ENCODE data around the gene ABCC11. TPM values are rescaled to one million over a fixed set of nuclear protein-coding genes. Genes with fewer than 3 reads are reported as not detected.

The ABCC11 gene
- total RNA-seq, 1 donor from 2014 or later = not detected

DNA sequence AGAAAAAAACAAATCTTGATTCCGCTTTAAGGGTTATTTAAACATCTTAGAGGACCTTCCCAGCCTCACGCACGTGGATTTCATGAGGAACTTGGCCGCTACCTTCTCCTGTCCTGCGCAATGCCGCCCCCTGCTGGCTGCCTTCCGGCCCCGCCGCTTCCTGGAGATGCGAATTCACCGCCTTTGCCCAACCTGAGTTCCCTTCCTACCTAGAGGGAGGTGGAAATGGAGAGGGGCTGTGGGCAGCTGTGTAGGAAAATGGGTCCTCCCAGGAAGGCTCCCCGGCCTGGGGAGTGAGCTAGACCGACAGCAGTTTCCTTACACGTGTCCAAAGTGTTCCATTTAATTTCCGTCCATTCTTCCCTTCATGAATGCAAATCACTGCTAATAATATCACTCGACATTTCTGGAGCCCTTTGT, 90.5 kb downstream of the ABCC11 start:
- TF ChIP-seq, protein P1, sequence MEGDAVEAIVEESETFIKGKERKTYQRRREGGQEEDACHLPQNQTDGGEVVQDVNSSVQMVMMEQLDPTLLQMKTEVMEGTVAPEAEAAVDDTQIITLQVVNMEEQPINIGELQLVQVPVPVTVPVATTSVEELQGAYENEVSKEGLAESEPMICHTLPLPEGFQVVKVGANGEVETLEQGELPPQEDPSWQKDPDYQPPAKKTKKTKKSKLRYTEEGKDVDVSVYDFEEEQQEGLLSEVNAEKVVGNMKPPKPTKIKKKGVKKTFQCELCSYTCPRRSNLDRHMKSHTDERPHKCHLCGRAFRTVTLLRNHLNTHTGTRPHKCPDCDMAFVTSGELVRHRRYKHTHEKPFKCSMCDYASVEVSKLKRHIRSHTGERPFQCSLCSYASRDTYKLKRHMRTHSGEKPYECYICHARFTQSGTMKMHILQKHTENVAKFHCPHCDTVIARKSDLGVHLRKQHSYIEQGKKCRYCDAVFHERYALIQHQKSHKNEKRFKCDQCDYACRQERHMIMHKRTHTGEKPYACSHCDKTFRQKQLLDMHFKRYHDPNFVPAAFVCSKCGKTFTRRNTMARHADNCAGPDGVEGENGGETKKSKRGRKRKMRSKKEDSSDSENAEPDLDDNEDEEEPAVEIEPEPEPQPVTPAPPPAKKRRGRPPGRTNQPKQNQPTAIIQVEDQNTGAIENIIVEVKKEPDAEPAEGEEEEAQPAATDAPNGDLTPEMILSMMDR (IDR thresholded peaks at IDR 0.05; ENCODE audit: insufficient read depth, low read length, poor library complexity, severe bottlenecking) = peak; percentile 97
- Histone ChIP-seq H3K4me3 (ENCODE audit: low read depth, low read length) (no peak overlapping the region), H3K36me3 (ENCODE audit: control insufficient read depth, insufficient read depth, low read length) (no peaks in the 10 kb centered on the region), H3K27me3 (ENCODE audit: control insufficient read depth, insufficient read depth, low read length) (no peaks in the 10 kb centered on the region)
- peak; percentile 16 for DNase-seq (ENCODE audit: low read depth)

GRCh38 chr16:48155926-48156789, 91.2 kb downstream of the ABCC11 start, which contains the start of gene ABCC12:
Gene ABCC12 (minus strand): TSS chr16:48155993. CDS start chr16:48146424, 9,569 bp downstream.
- H3K4me3 ChIP-seq (ENCODE audit: low read depth, low read length) = no peak within 1 kb of the TSS
- TF ChIP-seq, protein P1 (IDR thresholded peaks at IDR 0.05; ENCODE audit: insufficient read depth, low read length, poor library complexity, severe bottlenecking) = no peak
- DNase-seq (ENCODE audit: low read depth) = no peak
- no peaks in the 10 kb centered on the region for H3K36me3 ChIP-seq (ENCODE audit: control insufficient read depth, insufficient read depth, low read length)
- no peaks in the 10 kb centered on the region for H3K27me3 ChIP-seq (ENCODE audit: control insufficient read depth, insufficient read depth, low read length)

GRCh38 chr16:48153774-48154173, 93.6 kb downstream of the ABCC11 start:
- Histone ChIP-seq H3K27me3 (ENCODE audit: control insufficient read depth, insufficient read depth, low read length) (no peaks in the 10 kb centered on the region), H3K36me3 (ENCODE audit: control insufficient read depth, insufficient read depth, low read length) (no peaks in the 10 kb centered on the region), H3K4me3 (ENCODE audit: low read depth, low read length) (no peak overlapping the region)
- no peak for DNase-seq (ENCODE audit: low read depth)
- TF ChIP-seq, protein P1 (IDR thresholded peaks at IDR 0.05; ENCODE audit: insufficient read depth, low read length, poor library complexity, severe bottlenecking) = no peak

- DNase-seq (ENCODE audit: low read depth) = no peak
- H3K4me3 ChIP-seq (ENCODE audit: low read depth, low read length) = no peak overlapping the region
Measured at GRCh38 chr16:48152226-48152625, 95.1 kb downstream of the ABCC11 start.

DNA sequence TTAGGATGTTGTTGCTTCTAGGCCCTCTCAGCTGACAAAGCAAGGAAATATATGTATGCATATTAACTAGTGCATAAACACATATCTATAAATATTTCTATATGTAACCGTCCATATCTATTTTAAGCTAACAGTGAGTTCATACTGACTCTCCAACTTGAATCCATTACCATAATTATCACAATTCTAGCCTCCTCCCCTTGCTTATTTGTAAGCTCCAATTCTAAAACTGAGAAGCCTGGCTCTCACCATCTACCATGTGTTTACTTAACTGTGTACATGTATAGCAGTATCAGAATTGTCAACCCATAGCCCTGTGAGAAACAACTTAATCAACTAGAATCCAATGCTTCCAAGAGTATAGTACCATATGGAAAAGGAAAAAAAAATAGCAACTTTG, 96.6 kb downstream of the ABCC11 start:
- DNase-seq (ENCODE audit: low read depth) = no peak
- H3K4me3 ChIP-seq (ENCODE audit: low read depth, low read length) = no peak overlapping the region
- TF ChIP-seq, protein P1 (IDR thresholded peaks at IDR 0.05; ENCODE audit: insufficient read depth, low read length, poor library complexity, severe bottlenecking) = no peak
- no peaks in the 10 kb centered on the region for H3K36me3 ChIP-seq (ENCODE audit: control insufficient read depth, insufficient read depth, low read length)
- H3K27me3 ChIP-seq (ENCODE audit: control insufficient read depth, insufficient read depth, low read length) = no peaks in the 10 kb centered on the region

More at GRCh38 chr16:48152226-48152625, 95.1 kb downstream of the ABCC11 start:
- Histone ChIP-seq H3K36me3 (ENCODE audit: control insufficient read depth, insufficient read depth, low read length) (no peaks in the 10 kb centered on the region), H3K27me3 (ENCODE audit: control insufficient read depth, insufficient read depth, low read length) (no peaks in the 10 kb centered on the region)
- TF ChIP-seq, protein P1 (IDR thresholded peaks at IDR 0.05; ENCODE audit: insufficient read depth, low read length, poor library complexity, severe bottlenecking) = no peak

Data from kidney epithelial cell (primary cell).